GM21786 (cell line): ENCODE data around the gene SH3BP1.
"Not testable (repeated sequence)": the region's sequence is repeated elsewhere in the genome, so short reads cannot be mapped to it uniquely, and the experiment has no call there.

Experiments used
- ATAC-seq: cut with Tn5 transposase; IDR thresholded peaks from one replicate; pipeline ENCODE4 v1.9.1; 2021; ENCODE audit not compliant: unreplicated experiment

Gene SH3BP1

DNA sequence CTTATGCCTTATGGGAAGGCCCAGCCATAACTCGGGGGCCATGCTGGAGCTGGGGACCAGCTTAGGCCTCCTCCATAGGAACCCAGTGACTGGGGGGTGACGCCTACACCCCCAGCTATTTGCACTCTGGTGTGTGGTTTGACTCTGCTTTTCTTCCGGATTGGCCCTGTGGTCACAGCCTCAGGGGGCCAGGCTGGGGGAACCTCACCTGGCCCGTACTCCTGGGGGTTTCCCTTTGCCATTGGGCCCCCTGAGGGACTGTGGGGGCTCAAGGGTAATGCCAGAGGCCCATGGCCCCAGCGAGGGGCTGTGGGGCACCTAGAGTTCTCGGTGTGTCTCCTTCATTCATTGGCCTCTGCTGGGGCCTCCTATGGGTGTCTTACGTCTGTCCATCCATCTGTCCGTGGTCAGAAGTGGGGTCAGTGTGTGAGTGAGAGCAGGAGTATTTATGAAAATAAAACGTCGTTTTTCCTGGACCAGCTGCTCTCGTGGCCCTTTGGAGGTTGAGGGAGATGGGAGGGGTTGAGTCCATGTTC is 6.3 kb upstream of the SH3BP1 start:
- peak; percentile 61 for ATAC-seq

DNA sequence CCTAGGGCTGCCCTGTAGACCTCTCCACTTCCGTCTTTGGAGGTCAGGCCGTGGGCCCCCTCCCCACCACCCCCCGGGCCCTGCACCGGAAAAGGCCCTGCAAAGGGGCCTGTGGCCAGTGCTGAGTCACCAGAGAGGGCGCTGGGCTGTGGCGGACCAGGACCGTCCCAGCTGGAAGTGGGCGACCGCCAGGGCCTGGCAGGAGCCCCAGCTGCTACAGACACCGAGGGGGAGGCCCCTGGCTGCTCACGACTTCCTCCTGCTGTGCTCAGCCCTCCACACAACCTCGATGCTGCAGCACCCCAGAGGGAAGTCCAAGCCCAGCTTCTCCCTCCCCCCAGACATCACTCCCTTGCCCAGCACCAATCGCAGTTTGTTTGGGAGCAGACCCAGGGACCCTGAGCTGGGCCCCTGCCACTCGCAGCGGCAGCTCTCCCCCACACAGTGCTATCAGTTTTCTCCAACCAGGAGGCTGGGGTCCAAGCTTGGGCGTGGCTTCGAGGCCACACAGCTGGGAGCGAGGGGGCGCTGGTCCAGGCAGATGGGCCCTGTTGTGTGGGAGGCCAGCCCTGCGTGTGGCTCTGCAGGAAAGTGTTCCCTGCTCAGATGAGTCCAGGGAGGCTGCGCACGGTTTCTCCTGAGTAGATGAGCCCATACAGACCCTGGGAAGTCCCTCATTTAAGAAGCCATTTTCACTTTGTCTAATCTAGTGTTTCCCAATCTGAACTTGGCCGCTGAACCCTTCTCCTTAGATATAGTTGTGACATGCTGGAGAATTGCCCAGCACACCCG is 5.6 kb upstream of the SH3BP1 start:
- peak; percentile 46 for ATAC-seq

DNA sequence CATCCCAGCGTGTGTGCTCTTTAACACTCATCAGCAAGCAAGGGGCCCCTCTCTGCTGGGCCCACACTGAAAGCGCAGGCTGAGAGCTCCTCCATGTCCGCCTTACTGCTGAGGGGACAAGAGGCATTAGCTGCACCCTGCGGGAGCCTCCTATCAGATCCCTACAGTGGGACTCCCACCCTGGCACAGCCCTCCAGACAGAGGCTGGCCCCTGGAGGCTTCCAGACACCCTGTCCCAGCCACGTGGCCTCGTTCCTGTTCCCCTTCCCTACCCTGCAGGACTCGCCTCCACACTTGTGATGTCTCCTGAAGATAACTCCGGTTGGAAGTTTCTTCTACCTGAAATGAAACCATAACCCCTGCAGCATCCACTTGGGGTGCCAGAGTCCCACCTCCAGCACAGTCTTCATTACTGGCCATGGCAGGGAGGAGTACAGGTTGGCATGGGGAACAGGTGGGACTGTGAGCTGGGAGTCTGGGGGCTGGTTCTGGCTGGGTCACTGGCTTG is 5.0 kb upstream of the SH3BP1 start:
- ATAC-seq = no peak

DNA sequence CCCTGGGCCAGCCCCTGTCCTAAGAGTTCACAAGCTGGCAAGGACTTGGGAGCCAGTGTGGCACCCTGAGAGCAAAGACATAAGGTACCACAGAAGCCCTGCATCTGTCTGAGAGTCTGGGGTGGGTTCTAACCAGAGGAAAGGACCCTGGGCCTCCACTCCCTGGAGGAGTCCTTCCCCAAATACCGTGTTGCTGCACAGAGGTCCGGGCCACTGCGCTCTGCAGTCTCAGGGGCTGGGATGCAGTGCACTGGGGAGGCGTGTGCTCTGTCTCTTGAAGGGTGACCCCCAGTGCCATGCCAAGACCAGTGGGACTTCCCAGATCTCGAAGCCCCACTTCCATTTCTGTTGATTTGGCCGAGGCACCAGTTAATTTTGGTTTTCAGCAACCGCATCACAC is 4.3 kb upstream of the SH3BP1 start:
- no peak for ATAC-seq

DNA sequence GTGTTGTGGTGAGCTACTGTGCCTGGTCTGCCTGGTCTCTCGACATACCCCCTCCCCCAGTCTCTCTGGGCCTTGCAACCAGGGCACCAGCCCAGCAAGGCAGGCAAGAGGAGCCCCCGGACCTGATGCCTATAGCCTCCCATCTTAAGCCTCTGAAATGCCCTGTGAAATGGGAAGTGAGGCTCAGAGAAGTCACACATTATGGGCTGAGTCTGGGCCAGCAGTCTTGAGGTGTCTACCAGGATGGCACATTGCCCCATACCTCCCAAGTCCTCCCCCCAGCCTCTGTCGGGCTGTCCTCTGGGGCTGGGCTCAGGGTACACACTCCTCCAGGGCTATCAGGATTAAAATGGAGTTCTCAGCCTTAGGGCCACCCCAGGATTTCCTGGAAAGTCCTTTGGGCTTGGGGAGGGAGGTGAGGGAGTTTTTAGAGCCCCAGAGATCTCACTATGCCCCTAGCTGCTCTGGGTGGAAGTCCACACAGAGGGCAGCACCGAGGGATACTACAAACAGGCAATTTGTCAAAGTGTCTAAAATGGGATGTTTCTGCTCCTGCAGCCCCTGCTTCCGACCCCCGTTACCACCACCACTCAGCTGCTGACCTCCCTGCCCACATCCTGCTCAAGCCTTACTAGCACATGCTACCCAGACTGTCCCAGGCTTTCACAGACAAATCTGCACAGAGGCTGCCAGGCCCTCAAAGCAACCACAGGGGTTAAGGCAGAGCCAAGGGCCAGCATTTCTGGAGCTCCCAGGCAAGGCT is 3.1 kb upstream of the SH3BP1 start:
- ATAC-seq = no peak

DNA sequence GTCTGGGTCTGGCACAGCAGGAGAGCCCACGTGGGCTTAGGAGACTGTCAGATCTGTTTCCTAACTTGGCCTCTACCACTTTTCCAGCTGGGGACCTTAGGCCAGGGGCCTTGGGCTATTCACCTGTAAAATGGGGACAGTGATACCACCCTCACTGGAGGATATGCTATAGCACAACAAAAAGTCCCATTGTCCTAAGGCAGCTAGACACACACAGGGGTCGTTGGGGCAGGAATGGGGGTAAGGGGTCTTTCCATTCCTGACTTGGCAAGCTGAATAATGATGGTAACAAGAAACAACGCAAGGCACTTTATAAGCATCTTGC is 2.6 kb upstream of the SH3BP1 start:
- no peak for ATAC-seq

DNA sequence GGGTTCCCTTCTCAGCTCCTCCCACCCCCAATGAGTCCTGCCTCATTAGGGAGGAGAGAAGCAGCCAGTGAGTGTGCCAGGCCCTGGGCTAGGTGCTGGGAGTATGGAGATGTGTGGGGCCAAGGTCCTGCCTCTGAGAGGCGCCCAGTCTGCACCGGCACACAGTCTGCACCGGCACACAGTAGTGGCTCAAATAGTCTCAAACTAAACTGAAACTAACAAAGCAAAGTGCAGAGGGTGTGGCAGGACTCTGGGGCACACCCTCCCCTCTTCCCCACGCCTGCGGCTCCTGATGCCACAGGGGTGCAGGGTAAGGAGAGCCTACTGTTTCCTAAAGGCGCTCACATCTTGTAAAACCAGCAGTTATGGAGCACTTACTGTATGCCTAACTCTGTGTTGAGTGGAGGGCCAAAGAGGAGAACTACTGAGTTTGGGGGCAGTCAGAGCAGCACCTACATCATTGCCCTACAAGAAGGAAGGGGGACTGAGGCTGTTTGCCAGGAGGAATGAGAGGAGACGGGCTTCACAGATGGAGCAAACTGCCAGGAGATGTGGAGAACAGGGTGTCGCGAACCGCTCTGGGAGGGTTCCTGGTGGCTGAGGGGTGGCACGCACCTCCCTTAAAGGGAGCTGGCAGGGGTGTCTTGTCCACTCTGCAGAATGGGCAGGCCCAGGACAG is 939 bp upstream of the SH3BP1 start:
- ATAC-seq = no peak

DNA sequence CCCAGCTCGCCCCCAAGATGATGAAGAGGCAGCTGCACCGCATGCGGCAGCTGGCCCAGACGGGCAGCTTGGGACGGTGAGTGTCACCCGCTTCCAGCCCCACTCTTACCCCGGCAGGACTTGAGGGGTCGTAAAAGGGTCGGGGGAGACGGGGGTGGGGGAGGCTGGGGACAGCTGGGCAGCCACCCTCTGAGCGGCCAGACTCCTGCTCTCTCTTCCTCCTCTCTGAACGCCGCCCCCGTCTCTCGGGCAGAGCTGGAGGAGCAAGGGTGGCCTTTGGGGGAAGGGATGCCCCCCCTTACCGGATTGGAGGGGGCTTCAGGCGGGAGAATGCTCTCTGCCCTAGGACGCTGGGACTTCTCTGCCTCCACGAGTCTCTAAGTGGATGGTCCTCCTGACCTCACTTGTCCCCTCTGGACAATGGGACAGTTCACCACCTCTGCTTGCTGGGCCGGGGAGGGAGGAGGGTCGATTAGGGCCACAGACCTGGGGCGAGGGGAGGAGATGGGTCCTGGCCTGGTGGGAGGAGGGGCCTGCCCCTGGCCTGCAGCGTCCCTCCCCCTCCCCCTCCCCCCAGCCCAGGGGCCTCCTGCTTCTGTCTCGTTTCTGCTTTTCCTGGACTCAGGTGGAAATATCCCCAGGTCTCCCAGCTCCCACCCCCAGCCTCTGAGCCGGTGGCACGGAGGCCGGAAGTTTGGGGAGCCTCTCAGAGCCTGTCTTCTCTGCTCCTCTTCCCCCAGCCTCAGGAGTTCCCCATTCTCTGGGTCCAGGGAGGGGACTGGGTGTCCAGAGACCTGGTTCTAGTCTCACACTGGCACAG is 512 bp downstream of the SH3BP1 start:
- ATAC-seq = no peak

DNA sequence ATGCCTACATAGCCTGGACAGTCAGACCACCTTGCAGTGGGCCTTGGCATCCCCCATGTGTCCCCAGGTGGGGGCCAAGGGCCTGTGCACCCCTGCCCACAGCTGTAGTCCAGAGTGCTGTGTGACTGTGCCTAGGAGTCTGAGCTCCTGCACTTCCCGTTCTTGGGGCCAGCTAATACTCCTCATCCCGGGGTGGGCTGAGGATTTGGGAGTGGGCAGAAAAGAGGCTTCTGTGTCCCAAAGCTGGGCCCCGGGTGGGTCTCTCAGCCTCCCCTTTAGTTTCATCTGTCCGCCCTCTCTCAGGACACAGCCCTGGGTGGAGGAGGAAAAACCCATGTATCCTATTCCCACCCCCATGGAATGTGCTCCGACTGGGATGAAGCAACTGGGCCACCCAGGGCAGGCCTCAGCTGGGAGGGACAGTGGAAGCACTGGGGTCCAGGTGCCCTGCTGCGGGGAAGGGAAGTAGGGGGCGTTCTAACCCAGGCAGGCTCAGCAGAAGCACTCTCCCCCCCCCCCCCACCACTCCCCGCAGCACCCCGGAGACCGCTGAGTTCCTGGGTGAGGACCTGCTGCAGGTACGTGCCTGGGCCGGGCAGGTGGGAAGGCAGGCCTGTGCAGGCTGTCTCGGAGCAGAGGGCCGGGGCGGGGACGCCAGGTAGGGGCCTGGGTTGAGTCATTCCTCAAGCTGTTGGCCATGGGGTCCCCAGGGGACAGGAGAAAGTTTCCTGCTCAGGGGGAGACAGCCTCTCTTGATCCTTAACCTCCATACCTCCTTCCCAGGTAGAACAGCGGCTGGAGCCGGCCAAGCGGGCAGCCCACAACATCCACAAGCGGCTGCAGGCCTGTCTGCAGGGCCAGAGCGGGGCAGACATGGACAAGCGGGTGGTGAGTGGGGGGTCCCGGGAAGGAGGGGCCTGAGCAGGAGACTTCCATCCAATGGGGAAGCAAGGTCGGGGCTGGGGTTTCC is 1.4 kb downstream of the SH3BP1 start:
- no peak for ATAC-seq

DNA sequence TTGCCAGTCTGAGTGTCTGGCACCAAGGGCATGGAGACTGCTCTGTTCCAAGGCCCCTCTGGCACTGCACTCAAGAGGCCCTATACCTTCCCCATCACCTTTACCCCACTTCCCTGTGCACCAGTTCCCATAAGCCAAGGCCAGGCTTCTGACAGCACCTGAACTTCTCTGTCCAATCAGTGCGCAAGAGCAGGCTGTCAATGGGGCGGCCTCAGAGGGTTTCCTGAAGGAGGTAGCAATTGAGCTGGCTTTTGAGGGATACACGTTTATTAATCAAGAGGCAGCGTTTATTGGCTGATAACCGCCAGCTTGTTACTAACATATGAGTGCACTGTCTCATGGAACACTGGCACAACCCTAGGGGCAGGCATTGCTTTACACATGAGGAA is 2.1 kb downstream of the SH3BP1 start:
- no peak for ATAC-seq

DNA sequence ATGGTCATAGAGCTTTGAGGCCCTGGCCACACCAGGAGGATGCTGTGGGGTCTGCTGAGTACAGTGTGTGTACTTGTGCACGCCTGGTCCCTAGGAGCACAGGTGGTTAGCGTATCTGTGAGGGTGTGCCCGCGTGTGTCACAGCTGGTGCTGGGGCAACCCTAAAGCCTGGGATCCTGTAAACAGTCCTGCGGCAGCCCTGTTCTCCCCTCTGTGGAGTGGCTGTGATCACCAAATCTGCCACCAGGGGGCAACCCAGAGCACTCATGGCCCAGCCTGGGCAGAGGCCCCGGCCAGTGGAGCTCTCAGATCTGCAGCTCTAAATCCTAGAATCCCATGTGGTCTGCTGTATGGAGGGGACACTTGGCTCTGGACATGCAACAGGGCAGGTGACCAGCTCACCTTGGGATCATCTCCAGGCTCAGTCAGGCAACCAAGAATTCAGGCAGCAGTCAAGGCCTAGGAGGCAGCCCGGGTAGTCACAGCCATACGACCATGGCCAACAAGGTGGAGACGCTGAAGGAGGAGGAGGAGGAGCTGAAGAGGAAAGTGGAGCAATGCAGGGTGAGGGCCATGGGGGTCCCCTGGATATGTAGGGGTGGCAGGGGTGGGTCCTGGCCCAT is 3.9 kb downstream of the SH3BP1 start:
- ATAC-seq = peak; percentile 56

DNA sequence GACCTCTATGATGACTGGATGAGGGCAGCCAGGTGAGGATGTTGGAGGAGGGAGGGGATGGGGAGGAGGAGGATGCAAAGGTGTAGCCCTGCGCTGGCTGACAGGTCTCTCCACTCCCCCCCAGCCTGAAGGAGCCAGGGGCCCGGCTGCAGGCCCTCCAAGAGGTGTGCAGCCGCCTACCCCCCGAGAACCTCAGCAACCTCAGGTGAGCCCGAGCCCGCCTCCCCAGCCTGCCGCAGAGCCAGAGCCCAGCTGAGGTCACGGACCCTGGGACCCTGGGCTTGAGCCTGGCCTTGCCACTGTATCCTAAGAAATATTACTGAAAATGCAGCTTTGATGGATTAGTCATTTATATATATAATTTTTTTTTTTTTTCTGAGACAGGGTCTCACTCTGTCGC is 7.8 kb downstream of the SH3BP1 start:
- no peak for ATAC-seq

DNA sequence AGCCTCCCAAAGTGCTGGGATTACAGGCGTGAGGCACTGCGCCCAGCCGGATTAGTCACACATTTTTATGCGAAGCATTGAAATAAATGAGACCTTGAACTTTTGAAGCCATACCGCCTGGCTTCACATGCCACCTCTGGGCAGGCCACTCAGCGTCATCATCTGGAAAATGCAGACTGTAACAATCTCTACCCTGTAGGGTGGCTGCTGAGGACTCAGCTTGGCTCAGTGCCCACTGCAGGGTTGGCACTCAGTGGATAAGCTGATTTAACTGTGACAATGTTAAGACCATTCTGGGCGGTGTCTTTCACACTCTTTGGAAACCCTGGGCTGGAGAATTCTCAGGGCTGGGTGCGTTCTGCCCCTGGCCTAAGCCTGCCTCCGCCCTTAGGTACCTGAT is 8.5 kb downstream of the SH3BP1 start:
- ATAC-seq = no peak

DNA sequence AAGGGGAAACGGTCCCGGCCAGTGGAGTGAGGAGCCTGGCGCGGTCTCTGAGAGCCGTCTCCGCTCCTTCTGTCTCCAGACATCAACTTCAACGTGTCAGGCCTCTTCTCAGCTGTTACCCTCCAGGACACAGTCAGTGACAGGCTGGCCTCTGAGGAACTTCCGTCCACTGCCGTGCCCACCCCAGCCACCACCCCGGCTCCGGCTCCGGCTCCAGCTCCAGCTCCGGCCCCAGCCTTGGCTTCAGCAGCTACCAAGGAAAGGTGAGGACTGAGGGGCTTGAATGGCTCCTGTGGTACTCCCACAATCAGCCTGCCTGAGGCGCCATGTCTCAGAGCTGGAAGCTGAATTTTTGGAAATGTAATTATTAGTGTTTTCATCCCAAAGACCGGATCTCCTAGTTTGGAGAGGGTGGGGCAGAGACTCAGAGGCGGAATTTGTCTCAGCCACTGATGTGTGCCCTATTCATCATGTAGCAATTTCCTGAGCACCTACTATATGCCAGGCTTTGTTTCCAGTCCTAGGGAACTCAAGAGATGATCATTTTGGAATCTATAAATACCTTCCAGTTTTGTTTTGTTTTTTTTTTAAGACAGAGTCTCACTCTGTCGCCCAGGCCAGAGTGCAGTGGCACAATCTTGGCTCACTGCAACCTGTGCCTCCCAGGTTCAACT is 11.1 kb downstream of the SH3BP1 start:
- ATAC-seq = no peak

DNA sequence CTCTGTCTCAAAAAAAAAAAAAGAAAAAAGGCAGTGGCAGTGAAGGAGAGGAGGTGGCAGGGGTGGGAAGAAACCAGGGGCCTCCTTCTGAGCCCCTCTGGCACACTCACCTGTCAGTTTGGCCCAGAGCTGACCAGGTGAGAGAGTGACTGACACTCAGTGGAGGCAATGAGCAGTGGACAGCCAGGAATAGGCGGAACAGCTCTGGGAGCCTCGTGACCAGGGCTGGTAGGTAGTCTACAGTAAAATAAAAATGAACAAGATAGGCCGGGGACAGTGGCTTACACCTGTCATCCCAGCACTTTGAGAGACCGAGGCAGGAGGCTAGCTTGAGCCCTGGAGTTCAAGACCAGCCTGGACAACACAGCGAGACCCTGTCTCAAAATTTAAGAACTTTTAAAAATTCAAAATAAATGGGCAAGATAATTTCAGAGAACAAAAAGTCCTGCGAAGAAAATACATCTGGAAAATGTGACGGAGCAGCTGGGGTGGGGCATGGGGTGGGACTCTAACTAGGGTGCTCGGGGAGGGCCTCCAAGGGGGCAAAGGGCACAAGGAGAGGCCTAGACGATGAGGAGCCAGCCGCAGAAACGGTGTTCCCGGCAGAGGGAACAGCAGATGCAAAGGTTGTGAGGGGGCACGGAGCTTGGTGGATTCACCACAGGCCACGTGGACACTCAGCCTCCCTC is 15.2 kb downstream of the SH3BP1 start:
- ATAC-seq = no peak

DNA sequence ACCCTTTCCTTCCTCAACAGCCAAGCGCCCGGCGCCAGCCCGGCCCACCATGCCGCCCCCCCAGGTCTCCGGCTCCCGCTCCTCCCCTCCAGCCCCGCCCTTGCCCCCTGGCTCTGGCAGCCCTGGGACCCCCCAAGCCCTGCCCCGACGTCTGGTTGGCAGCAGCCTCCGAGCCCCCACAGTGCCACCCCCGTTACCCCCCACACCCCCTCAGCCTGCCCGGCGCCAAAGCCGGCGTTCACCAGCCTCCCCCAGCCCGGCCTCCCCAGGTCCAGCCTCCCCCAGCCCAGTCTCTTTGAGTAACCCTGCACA is 15.7 kb downstream of the SH3BP1 start:
- no peak for ATAC-seq

DNA sequence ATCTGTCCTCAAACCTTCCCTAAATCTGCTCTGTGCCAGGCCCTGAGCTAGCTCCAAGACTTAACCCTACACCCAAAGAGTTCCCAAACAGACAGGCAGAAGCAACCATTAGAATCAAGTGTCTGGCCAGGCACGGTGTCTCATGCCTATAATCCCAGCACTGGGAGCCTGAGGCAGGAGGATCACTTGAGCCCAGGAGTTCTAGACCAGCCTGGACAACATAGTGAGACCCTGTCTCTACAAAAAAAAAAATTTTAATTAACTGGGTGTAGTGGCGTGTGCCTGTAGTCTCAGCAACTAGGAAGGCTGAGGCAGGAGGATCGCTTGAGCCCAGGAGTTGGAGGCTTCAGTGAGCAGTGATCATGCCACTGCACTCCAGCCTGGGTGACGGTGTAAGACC is 17.1 kb downstream of the SH3BP1 start:
- not testable (repeated sequence) for ATAC-seq

DNA sequence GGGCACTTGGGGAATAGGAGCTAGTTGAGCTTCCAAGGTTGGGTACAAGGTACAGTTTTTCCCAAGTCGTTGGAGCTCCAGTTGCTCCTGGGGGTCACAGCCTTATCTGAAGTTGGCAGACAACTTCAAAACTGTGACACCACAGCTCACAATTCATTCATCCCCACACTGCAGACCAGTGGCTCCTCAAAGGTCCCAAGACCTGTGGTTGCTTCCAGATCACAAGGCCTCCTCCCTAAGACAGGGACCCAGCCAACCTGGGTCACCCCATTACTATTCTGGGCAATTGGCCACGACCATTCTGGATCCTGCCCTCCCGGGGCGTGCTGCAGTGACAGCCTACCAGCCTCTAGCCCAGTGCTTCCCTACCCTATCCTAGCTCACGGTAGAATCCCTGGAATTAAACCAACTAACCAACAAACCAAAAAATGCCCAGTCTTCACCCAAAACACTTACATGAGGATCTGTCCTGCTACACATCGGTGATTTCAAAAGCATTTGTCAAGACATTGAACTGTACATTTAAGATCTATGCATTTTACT is 18.2 kb downstream of the SH3BP1 start:
- no peak for ATAC-seq
